Left lung (tissue), 10 donors: Measurements from ENCODE around the gene PUS10. TPM values are rescaled to one million over a fixed set of nuclear protein-coding genes. Genes with fewer than 3 reads are reported as not detected.

Experiments used
- ATAC-seq: fragments of 200-7000 bp; cut with Tn5 transposase; one replicate; pipeline ENCODE4 v1.9.1; 2020; ENCODE audit warnings: moderate library complexity
- DNase-seq, 4 donors: peaks; one replicate each; pipeline ENCODE4 v3.0.0-alpha.2; 2013 to 2020
- H3K27ac ChIP-seq, 2 donors: fragments of 200-600 bp; sonication (generic) in 1 of 2; one replicate each; pipeline versions ENCODE4 v1.5.0 to v1.8.0; 2020 to 2021
- H3K27me3 ChIP-seq, 2 donors: fragments of 200-600 bp; sonication (generic) in 1 of 2; one replicate each; pipeline versions ENCODE4 v1.5.0 to v1.8.0; 2020 to 2021
- H3K36me3 ChIP-seq, 2 donors: fragments of 200-600 bp; sonication (generic) in 1 of 2; one replicate each; pipeline versions ENCODE4 v1.5.0 to v1.8.0; 2020 to 2021
- H3K4me1 ChIP-seq, 2 donors: fragments of 200-600 bp; one replicate each; pipeline ENCODE4 v1.8.0; 2021
- H3K4me3 ChIP-seq, 2 donors: fragments of 200-600 bp; sonication (generic) in 1 of 2; one replicate each; pipeline versions ENCODE4 v1.5.0 to v1.8.0; 2020 to 2021; ENCODE audit warnings: mild to moderate bottlenecking in 1 of 2
- H3K9me3 ChIP-seq, 2 donors: fragments of 200-600 bp; sonication (generic) in 1 of 2; one replicate each; pipeline versions ENCODE4 v1.5.0 to v1.8.0; 2020 to 2021
- intact Hi-C, 2 donors: fragments of 100-400 bp; cut with DNase I; formaldehyde crosslinking; loops; one replicate each; pipeline versions ENCODE4 v1.11.2 to v1.14.2; 2022
- polyA plus RNA-seq, 6 donors: library from polyadenylated mRNA; unstranded; fragments of 120-200 nt; gene quantifications; one replicate each; pipeline ENCODE4 v1.2.1, GENCODE V29; 2013; ENCODE audit not compliant: insufficient read length in 6 of 6
- total RNA-seq, 2 donors: library from RNA; stranded (reverse); fragmentation: NEBNext Ultra II Directional; extraction: Animal tissue kit (Norgen Biotek cat#: 25700); gene quantifications; one replicate each; pipeline ENCODE4 v1.2.1, GENCODE V29; 2021
- TF ChIP-seq, protein P1 (sequence below), 2 donors: fragments of 200-600 bp; sonication (generic) in 1 of 2; IDR thresholded peaks; one replicate each; pipeline versions ENCODE4 v1.5.0 to v1.8.0; 2021; ENCODE audit warnings: antibody characterized with exemption in 2 of 2
- donor health status: DM: no; HTN: yes; CAD: no.
- donor health status: DM: no; HTN: no; CAD: no.

Gene PUS10
- total and polyA plus RNA-seq, 8 donors, result 8.6 to 16.1 (median 12.2) TPM

DNA sequence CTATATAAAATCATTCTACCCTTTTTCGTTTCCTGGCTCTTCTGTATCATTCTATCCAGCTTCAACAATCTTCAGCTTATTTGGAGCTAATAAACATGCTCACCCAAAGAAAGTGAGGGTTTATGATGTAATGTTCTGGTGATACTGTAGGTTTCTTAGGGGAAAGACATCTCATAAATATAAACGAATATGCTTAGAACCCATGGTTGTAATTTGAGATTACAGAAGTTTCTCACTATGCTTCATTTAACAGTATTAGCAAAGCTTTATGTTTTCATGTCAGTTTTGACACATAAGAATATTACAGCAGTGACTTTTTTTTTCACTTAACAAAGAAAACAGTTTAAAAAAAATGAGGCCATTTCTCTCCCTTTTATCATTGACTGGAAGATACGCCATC lies 12.3 kb downstream of the PUS10 start:
- no peaks in the 10 kb centered on the region for H3K4me1 ChIP-seq
- intact Hi-C loops, result no loop called here
- peaks cover 0 to 7% of the 10 kb centered on the region in 2 donors for H3K36me3 ChIP-seq
- no peak overlapping the region for H3K27ac ChIP-seq
- H3K9me3 ChIP-seq, result no peaks in the 10 kb centered on the region
- H3K27me3 ChIP-seq, result no peaks in the 10 kb centered on the region
- H3K4me3 ChIP-seq, result no peak overlapping the region
- TF ChIP-seq, protein P1, sequence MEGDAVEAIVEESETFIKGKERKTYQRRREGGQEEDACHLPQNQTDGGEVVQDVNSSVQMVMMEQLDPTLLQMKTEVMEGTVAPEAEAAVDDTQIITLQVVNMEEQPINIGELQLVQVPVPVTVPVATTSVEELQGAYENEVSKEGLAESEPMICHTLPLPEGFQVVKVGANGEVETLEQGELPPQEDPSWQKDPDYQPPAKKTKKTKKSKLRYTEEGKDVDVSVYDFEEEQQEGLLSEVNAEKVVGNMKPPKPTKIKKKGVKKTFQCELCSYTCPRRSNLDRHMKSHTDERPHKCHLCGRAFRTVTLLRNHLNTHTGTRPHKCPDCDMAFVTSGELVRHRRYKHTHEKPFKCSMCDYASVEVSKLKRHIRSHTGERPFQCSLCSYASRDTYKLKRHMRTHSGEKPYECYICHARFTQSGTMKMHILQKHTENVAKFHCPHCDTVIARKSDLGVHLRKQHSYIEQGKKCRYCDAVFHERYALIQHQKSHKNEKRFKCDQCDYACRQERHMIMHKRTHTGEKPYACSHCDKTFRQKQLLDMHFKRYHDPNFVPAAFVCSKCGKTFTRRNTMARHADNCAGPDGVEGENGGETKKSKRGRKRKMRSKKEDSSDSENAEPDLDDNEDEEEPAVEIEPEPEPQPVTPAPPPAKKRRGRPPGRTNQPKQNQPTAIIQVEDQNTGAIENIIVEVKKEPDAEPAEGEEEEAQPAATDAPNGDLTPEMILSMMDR (IDR thresholded peaks at IDR 0.05), result no peak
- no peak for ATAC-seq
- DNase-seq, result no peak

DNA sequence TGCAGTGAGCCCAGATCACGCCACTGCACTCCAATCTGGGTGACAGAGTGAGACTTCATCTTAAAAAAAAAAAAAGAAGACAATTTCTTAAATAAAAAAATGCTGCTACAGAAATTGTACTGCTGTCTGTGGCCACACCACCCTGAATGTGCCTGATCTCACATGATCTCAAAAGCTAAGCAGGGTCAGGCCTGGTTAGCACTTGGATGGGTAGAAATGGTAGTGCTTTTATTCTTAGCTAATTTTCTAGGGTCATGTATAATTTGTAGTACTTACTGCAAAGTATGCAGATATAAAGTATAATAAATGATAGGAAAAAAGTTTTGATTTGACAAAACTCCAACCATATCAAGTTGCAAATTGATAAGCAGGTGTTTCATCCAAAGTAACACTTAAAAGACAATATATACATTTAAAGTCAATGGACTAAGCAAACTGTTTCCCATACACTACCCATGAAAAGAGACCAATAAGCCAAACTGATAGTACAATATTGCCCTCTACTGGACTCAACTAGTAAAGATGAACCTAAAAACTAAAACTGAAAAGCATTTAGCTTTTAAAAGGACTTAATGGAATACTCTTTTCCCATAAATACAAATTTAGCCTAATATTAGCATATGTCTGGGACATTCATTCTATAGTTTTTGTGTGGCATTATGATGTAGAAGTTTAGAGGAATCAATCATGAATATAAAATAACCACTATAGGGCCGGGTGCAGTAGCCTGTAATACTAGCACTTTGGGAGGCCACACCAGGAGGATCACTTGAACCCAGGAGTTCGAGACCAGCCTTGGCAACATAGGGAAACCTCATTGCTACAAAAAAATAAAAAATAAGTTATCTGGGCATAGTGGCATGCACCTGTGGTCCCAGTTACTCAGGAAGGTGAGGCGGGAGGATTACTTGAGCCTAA lies 19.2 kb downstream of the PUS10 start:
- intact Hi-C loops, result loop anchor here in 1 of 2 donors (5.0 to 10.0 kb wide), 2 partner anchors 202 to 294 kb away; no protein-coding TSS in a partner anchor
- peak; percentile 91 for ATAC-seq
- TF ChIP-seq, protein P1 (IDR thresholded peaks at IDR 0.05), result peak; percentile 52 to 61
- DNase-seq, result peak in 2 of 4 donors; percentile 34 to 55
- Histone ChIP-seq H3K4me1 (no peaks in the 10 kb centered on the region), H3K4me3 (no peak overlapping the region), H3K27ac (no peak overlapping the region), H3K36me3 (no peaks in the 10 kb centered on the region), H3K27me3 (no peaks in the 10 kb centered on the region), H3K9me3 (no peaks in the 10 kb centered on the region)

DNA sequence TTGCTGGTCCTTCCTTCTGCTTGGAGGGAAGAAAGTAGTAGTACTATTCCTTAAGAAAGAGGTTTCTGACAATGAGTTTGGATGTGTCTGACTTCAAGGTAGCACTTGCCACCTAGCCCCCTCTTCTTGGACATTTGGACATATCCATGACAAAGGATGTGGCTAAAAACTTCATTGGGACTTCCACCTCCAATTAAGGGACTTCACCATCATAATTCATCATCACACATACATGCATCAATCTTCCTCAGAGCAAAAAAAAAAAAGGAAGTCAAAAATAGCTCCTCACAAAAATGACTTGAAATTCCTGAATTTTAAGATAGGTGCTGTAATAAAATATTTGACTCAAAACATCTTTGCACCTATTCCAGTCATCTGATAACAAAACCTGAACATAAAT lies 23.9 kb downstream of the PUS10 start:
- Histone ChIP-seq H3K4me1 (peaks cover 0 to 13% of the 10 kb centered on the region in 2 donors), H3K4me3 (no peak overlapping the region), H3K27ac (no peak overlapping the region)

DNA sequence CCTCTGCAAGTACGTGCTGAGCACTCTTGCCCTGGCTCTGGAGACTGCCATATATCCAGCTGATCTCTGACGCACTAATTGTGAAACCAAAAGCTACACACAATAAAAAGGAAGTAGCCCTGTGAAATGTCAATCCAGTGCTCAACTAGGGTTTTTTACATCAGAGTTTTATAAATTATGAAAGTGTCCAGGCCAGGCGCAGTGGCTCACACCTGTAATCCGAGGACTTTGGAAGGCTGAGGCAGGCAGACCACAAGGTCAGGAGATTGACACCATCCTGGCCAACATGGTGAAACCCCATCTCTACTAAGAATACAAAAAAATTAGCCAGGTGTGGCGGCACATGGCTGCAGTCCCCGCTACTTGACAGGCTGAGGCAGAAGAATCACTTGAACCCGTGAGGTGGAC lies 25.1 kb downstream of the PUS10 start:
- Histone ChIP-seq H3K27ac (peak overlapping the region in 1 of 2 donors; percentile 63), H3K27me3 (no peaks in the 10 kb centered on the region), H3K36me3 (no peaks in the 10 kb centered on the region), H3K9me3 (peaks cover 0 to 11% of the 10 kb centered on the region in 2 donors), H3K4me1 (peaks cover 0 to 13% of the 10 kb centered on the region in 2 donors), H3K4me3 (no peak overlapping the region)
- DNase-seq, result no peak
- TF ChIP-seq, protein P1 (IDR thresholded peaks at IDR 0.05), result no peak
- intact Hi-C loops, result loop anchor here in 1 of 2 donors (10.0 kb wide), 1 partner anchor 288 kb away; no protein-coding TSS in a partner anchor
- peak; percentile 79 for ATAC-seq

More for the DNA sequence above, 23.9 kb downstream of the PUS10 start:
- Histone ChIP-seq H3K9me3 (peaks cover 0 to 11% of the 10 kb centered on the region in 2 donors), H3K27me3 (no peaks in the 10 kb centered on the region), H3K36me3 (no peaks in the 10 kb centered on the region)
- ATAC-seq, result no peak
- intact Hi-C loops, result loop anchor here in 1 of 2 donors (10.0 kb wide), 1 partner anchor 289 kb away; no protein-coding TSS in a partner anchor
- TF ChIP-seq, protein P1 (IDR thresholded peaks at IDR 0.05), result no peak
- no peak for DNase-seq

DNA sequence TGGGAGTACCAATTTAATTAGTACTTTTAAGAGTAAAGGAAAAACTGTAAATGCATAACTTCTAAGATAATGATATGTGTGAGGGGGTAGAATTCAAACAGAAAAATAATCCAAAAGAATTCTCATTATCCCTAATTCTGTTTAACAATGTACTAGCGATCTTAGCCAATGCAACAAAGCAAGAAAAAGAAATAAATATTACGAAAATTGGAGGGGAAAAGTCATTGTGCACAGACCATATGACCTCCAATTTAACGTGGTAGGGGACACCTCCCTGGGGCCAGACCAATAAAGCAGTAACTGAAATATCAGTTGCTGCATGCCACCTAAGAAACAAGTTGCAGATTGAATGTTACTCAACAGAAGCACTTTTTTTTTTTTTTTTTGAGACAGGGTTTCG lies 26.4 kb downstream of the PUS10 start:
- Histone ChIP-seq H3K27me3 (no peaks in the 10 kb centered on the region), H3K9me3 (peaks cover 0 to 11% of the 10 kb centered on the region in 2 donors), H3K4me1 (peaks cover 0 to 17% of the 10 kb centered on the region in 2 donors), H3K4me3 (no peak overlapping the region), H3K27ac (no peak overlapping the region), H3K36me3 (no peaks in the 10 kb centered on the region)
- intact Hi-C loops, result loop anchor here in 1 of 2 donors (10.0 kb wide), 1 partner anchor 287 kb away; no protein-coding TSS in a partner anchor
- ATAC-seq, result no peak
- DNase-seq, result no peak
- TF ChIP-seq, protein P1 (IDR thresholded peaks at IDR 0.05), result no peak
